WI38 (cell line): ENCODE results near the gene MKS1.

Source experiments
- H3K4me3 ChIP-seq: 2 replicates; pipeline ENCODE4 v1.5.1; 2011; ENCODE audit warnings: low read depth, mild to moderate bottlenecking, control low read depth, low read length
- TF ChIP-seq, protein P1 (sequence below): IDR thresholded peaks from 2 replicates; pipeline ENCODE4 v1.5.1; 2012; ENCODE audit warnings: low read depth, mild to moderate bottlenecking, control low read depth, low read length

Gene MKS1

DNA sequence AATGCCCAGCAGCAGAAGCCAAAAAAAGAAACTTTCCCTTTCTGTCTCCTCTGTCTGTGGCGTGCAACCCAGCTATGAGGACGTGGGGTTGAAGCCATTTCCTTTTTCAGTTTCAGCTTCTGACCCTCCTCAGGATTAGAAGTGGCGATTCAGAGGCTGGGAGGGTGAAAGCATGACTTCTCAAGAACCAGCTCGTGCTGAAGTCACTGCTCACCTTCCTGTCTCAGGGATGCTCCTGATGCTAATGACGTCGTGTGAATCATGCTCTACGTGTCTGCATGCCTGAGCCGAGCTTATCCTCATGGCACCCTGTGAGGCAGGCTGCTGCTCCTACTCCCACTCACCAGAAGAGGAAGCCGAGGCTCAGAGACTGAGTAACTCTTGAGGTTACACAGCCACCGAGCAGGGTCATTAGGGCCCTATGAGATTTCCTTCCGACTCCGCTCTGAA, 13.7 kb upstream of the MKS1 start:
- H3K4me3 ChIP-seq: no peak overlapping the region
- TF ChIP-seq, protein P1, sequence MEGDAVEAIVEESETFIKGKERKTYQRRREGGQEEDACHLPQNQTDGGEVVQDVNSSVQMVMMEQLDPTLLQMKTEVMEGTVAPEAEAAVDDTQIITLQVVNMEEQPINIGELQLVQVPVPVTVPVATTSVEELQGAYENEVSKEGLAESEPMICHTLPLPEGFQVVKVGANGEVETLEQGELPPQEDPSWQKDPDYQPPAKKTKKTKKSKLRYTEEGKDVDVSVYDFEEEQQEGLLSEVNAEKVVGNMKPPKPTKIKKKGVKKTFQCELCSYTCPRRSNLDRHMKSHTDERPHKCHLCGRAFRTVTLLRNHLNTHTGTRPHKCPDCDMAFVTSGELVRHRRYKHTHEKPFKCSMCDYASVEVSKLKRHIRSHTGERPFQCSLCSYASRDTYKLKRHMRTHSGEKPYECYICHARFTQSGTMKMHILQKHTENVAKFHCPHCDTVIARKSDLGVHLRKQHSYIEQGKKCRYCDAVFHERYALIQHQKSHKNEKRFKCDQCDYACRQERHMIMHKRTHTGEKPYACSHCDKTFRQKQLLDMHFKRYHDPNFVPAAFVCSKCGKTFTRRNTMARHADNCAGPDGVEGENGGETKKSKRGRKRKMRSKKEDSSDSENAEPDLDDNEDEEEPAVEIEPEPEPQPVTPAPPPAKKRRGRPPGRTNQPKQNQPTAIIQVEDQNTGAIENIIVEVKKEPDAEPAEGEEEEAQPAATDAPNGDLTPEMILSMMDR: no peak

DNA sequence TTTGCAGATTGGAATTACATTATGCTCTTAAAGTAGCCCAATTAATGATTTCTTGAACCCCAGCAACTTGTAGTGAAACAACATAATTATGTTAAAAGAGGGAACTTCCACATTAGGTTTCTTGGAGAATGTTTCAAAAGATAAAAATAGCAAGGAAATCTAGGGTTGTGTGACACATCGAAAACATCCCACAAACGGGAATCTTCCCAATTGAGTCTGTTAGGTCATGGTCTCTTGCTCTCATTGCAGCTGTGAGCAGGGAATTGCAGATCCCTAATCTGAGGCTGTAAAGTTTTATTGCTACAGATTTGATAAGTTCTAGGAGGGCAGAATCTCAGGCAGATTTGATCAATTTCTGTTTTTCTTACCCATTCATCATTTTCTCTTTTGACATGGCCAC, 12.6 kb upstream of the MKS1 start:
- TF ChIP-seq, protein P1: no peak
- no peak overlapping the region for H3K4me3 ChIP-seq

DNA sequence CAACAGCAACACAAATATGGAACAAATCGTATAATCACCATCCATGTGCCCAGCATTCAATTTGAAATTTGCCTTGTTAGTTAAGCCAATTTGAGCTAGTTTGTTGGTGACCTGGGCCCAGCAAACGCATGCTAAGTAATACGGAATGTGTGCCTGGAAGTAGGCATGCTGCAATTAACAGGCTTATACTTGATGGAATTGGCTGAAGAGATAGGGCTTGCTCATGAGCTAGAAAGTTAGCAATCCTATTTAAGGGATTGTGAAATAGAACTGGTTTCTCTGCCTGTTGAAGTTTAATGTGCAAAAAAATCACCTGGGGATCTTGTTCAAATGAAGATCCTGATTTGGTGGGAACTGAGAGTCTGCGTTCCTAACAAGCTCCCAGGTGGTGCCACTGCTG, 10.8 kb upstream of the MKS1 start:
- TF ChIP-seq, protein P1: no peak

DNA sequence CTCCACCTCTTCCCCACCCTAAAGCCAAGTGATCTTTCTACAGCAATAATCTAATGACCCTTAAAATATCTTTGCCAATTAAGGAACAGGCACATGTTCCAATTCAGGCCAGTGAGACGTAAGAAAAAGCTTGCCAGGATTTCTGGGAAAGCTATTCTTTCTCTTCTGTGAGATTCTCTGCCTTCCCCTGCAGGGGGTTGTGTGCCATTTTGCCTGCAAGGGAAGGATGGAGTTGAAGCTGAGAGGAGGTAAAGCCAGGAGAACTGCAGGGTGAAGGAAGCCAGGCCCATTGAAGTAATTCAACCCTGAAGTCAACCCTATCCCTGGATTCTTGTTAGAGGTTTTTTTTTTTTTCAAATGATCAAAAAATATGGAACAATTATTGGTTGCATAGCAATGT, 10.3 kb upstream of the MKS1 start:
- H3K4me3 ChIP-seq: no peak overlapping the region
- TF ChIP-seq, protein P1: no peak

More for the DNA sequence above, 10.8 kb upstream of the MKS1 start:
- no peak overlapping the region for H3K4me3 ChIP-seq

DNA sequence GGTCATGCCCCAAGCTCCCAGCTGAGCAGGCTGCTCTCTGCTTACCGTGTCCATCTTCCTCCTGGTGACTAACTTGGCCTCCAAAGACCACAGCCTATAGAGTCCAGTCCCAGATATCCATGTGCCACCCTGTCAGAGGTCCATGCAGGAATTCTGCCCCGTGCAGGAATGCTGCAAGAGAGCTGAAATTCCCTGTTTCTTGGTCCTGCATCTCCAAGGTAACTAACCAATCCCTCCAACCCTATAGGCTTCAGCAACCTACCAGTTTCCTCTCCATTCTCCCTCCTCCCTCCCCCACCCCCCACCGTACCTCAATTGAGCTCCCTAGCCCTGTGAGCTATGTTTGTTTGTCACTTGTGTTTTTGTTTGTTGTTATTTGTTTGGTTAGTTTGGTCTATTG, 9.6 kb upstream of the MKS1 start:
- TF ChIP-seq, protein P1: no peak
- no peak overlapping the region for H3K4me3 ChIP-seq

DNA sequence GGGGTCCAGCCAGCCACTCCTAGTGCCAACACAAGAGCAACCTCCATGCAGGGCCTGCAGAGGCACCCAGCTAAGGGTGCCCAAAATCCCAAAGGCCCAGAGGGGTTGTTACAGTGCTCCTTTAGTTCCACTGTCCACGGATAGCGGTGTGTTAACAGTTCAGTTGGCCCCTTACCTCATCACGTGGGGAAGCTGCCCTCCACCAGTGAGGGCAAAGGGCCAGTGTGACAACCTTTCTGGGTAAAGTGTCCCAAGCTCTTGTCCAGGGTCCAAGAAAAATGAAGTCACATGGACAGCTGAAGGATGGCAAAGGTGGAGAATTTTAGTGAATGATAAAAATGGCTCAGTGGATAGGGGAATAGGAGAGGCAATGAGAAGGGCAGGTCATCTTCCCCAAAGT, 8.7 kb upstream of the MKS1 start:
- H3K4me3 ChIP-seq: no peak overlapping the region
- TF ChIP-seq, protein P1: no peak

DNA sequence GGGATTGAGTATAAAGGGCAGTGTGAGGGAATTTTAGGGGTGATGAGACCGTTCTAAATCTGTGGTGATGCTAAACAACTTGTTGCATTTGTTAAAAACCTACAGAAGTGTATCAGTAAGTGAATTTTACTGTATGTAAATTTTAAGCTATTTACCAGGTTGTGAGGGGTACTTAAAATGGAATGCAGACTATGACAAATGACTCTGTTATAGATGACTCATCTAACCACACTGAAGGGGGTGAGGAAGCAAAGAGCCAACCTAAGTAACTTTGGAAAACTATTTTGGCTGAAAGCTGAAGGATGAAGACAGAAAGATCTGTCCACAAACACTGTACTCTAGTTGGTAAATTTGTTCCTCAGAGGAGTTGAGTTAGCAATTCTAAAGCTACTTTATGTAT, 5.3 kb upstream of the MKS1 start:
- TF ChIP-seq, protein P1: no peak
- no peak overlapping the region for H3K4me3 ChIP-seq
